Loucy (cell line): ENCODE measurements around the gene UNC119B.

Source experiments
- EZH2phosphoT487 ChIP-seq: fragments of 200-600 bp; IDR thresholded peaks from 2 replicates; pipeline ENCODE4 v1.6.1; 2018; ENCODE audit warnings: antibody characterized with exemption, mild to moderate bottlenecking, moderate library complexity, borderline replicate concordance
- TF ChIP-seq, protein P1 (sequence below): fragments of 200-600 bp; sonication (generic); conservative IDR thresholded peaks from 2 replicates; pipeline ENCODE4 v1.5.1; 2014; ENCODE audit warnings: mild to moderate bottlenecking, antibody characterized with exemption, low read length

DNA sequence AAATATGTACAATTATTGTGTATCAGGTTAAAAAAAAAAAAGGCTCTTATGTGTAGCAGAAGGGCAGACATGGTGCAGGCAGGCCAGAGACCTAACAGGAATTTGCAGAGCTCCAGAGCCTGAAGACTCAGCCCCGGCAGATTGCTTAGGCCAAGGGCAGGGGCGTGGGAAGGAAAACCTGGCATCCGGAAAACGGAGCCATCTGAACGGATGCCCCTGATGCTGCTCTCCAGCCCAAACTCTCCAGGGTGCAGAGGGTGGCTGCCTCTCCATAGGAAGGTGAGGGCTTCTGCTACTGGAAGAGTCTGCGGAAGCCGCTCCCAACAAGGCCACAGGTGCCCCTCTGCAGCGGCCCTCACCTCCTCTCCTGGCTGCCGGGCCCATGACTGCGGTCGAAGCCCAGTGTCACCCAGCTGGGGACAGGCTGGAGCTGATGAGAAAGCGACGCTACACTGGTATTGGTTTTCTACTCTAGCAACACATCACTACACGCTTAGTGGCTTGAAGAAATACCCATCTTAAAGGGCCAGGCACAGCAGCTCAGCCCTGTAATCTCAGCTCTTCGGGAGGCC is 34.8 kb downstream of the UNC119B start:
- TF ChIP-seq, protein P1, sequence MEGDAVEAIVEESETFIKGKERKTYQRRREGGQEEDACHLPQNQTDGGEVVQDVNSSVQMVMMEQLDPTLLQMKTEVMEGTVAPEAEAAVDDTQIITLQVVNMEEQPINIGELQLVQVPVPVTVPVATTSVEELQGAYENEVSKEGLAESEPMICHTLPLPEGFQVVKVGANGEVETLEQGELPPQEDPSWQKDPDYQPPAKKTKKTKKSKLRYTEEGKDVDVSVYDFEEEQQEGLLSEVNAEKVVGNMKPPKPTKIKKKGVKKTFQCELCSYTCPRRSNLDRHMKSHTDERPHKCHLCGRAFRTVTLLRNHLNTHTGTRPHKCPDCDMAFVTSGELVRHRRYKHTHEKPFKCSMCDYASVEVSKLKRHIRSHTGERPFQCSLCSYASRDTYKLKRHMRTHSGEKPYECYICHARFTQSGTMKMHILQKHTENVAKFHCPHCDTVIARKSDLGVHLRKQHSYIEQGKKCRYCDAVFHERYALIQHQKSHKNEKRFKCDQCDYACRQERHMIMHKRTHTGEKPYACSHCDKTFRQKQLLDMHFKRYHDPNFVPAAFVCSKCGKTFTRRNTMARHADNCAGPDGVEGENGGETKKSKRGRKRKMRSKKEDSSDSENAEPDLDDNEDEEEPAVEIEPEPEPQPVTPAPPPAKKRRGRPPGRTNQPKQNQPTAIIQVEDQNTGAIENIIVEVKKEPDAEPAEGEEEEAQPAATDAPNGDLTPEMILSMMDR: no peak
- TF ChIP-seq EZH2phosphoT487: no peak
